Measurements from ENCODE around the gene PPARD. TPM values are rescaled to one million over a fixed set of nuclear protein-coding genes. Genes with fewer than 3 reads are reported as not detected.
"Not testable (repeated sequence)": the region's sequence is repeated elsewhere in the genome, so short reads cannot be mapped to it uniquely, and the experiment has no call there.

The PPARD gene
- total RNA-seq, 2 experiments from 2014 or later = 16.5 to 19.2 TPM

DNA sequence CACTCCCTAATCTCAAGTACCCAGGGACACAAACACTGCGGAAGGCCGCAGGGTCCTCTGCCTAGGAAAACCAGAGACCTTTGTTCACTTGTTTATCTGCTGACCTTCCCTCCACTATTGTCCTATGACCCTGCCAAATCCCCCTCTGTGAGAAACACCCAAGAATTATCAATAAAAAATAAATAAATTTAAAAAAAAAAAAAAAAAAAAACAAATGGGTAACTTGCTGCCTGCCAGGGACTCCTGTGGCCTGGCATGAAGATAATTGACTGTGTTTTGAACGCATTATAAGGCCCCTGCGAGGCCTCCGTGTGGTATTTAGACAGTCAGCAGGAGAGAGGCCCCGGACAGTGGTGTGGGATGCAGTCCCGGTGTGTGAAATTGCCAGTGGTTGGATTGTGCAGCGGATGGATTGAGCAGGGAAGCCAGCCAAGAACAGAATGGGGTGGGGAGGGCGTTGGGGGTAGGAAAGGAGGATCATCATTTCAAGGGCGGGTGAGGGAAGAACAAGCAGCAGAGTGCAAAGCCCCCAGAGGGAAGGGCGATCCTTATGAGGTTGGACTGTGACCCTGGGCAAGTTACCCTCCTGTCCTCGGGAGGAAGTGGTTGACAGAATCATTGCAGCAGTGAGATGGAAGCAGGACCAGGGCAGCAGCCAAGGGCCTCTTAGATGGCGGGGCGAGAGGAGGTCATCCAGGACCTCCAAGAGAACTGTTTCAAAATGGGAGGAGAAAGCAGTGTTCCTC is 43.3 kb downstream of the PPARD start:
- H3K4me1 Mint-ChIP-seq = peaks cover 15% of the 10 kb centered on the region
- H3K36me3 Mint-ChIP-seq (ENCODE audit: low read depth) = peaks cover 16% of the 10 kb centered on the region
- no peaks in the 10 kb centered on the region for H3K27me3 Mint-ChIP-seq
- ChIA-PET POLR2A (no interaction called here), CTCF (no interaction called here)
- H3K9me3 Mint-ChIP-seq (ENCODE audit: low read depth) = no peaks in the 10 kb centered on the region
- ATAC-seq (no peak), DNase-seq (no peak)
- no peak overlapping the region for H3K27ac Mint-ChIP-seq
- H3K4me3 Mint-ChIP-seq = no peak overlapping the region
- intact Hi-C loops (cut with DNase I, micrococcal nuclease) = no loop called here

DNA sequence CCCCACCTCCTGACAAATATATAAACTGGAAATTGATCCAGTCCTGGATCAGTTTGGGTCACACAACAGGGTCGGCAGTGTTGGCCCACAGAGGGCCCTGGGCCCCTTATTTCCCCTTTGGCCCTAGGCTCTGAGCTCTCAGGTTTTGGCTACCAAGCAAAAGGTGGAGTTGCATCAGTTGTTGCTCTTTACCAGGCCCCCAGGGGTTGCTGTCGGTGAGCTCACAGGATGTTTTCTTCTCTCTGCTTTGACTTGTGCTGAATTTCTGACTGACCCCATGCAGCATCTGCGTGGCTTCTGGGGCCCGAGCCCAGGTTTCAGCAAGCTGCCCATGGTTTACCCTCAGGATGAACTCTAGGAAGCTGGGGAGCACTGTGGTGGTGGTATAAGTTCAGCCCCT is 44.6 kb downstream of the PPARD start:
- Mint-ChIP-seq H3K9me3 (ENCODE audit: low read depth) (no peaks in the 10 kb centered on the region), H3K27ac (no peak overlapping the region), H3K4me1 (peaks cover 20% of the 10 kb centered on the region), H3K36me3 (ENCODE audit: low read depth) (peaks cover 7% of the 10 kb centered on the region), H3K27me3 (no peaks in the 10 kb centered on the region), H3K4me3 (no peak overlapping the region)
- DNase-seq = no peak
- intact Hi-C loops (cut with DNase I, micrococcal nuclease) = no loop called here
- ATAC-seq = no peak
- CTCF ChIA-PET = interaction anchor here (0.6 to 1.1 kb wide), 2 partner anchors 19 to 452 kb away, joined by 3 read pairs; no protein-coding TSS in a partner anchor
- POLR2A ChIA-PET = no interaction called here

DNA sequence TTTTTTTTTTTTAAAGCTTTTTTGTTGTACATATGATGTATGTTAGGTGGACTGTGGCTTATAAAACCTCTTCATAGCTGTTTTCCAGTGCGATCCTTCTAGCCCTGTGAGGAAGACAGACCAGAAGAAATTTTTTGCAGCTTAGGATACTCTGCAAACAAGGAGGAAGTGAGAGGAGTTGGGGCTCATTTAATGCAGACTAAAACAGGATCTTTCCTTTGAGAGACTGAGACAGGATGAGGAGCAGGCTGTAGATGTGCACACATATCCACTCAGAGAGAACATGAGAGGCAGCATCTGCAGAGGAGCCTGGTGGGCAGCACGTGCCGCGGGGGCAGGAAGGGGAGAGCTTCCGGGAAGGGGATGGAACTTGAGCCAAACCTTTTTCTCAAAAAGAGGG is 45.7 kb downstream of the PPARD start:
- Mint-ChIP-seq H3K36me3 (ENCODE audit: low read depth) (peaks cover 4% of the 10 kb centered on the region), H3K4me3 (no peak overlapping the region), H3K4me1 (peaks cover 28% of the 10 kb centered on the region), H3K27ac (no peak overlapping the region), H3K27me3 (no peaks in the 10 kb centered on the region), H3K9me3 (ENCODE audit: low read depth) (no peaks in the 10 kb centered on the region)
- intact Hi-C loops (cut with DNase I, micrococcal nuclease) = no loop called here
- ATAC-seq = no peak
- ChIA-PET POLR2A (no interaction called here), CTCF (interaction anchor here (0.9 kb wide), 1 partner anchor 135 kb away, joined by 3 read pairs; no protein-coding TSS in a partner anchor)
- no peak for DNase-seq

DNA sequence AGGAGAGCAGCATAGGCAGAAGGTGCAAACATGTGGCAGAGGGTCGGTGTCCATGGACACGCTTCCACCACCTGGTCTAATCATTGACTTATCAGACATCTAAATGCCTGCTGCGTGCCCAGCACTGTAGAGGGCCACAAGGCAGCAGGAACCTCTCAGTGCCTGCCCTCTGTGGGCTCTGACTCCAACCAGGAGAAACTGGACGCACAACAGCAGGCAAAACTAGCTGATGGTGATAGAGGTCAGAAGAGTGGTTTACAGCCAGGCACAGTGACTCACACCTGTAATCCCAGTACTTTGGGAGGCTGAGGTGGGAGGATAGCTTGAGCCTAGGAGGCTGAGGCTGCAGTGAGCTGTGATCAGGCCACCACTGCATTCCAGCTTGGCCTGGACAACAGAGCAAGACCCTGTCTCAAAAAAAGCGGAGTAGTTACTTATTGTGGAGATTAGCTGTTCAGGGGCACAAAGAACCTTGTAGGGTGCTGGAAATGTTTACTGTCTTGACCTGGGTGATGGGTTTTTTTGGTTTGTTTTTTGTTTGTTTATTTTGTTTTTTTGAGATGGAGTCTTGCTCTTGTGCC is 46.5 kb downstream of the PPARD start:
- DNase-seq = no peak
- Mint-ChIP-seq H3K4me3 (no peak overlapping the region), H3K27ac (no peak overlapping the region), H3K27me3 (no peaks in the 10 kb centered on the region), H3K4me1 (peaks cover 37% of the 10 kb centered on the region), H3K9me3 (ENCODE audit: low read depth) (no peaks in the 10 kb centered on the region), H3K36me3 (ENCODE audit: low read depth) (peaks cover 3% of the 10 kb centered on the region)
- POLR2A ChIA-PET = no interaction called here
- CTCF ChIA-PET = interaction anchor here (0.9 to 1.6 kb wide), 2 partner anchors 19 to 134 kb away, joined by 3 to 4 read pairs; no protein-coding TSS in a partner anchor
- intact Hi-C loops (cut with DNase I, micrococcal nuclease) = no loop called here
- ATAC-seq = no peak

DNA sequence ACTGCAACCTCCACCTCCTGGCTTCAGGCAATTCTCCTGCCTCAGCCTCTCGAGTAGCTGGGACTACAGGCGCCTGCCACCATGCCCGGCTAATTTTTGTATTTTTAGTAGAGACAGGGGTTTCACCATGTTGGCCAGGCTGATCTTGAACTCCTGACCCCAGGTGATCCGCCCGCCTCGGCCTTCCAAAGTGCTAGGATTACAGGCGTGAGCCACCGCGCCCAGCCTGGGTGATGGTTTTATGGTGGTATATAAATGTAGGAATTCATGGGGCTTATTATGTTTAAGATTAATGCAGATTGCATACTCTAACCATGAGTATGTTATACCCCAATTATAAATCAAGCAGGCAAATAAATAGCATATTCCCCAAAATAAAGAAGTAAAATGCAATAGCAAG is 47.0 kb downstream of the PPARD start:
- peaks cover 42% of the 10 kb centered on the region for H3K4me1 Mint-ChIP-seq

DNA sequence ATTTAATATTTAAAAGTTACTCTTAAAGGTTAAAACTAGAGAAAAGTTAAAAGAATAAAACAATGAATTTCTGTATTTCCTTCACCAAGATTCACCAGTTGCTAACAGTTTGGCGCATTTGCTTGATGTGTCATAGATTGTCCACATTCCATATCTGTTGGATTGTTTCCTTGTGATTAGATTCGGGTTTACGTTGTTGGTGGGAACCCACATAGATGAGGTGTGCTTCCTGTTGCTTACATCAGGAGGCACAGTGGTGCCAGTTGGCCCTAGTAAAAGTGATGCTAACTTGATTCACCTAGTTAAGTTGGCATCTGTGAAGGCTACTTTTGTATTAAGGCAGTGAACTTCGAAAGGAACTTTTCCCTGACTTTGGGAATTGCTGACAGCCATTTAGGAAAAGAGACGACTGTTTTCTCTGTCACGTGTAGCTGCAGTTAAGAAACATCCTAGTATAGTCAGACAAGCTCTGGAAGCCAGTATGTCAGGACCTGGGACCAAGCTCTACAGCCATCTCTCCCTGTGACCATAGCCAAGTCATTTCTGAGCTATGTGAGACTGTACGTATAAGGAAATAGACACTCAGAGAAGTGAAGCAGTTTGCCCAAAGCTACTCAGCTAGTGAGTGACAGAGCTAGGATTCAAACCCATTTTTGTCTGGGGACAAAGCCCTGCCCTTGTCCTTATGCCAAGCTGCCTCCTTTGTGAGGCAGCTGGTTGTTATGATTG is 49.0 kb downstream of the PPARD start:
- Mint-ChIP-seq H3K9me3 (ENCODE audit: low read depth) (no peaks in the 10 kb centered on the region), H3K4me3 (no peak overlapping the region), H3K27ac (no peak overlapping the region), H3K4me1 (peaks cover 52% of the 10 kb centered on the region), H3K36me3 (ENCODE audit: low read depth) (no peaks in the 10 kb centered on the region), H3K27me3 (no peaks in the 10 kb centered on the region)
- ATAC-seq (peak; percentile 37), DNase-seq (no peak)
- intact Hi-C loops (cut with DNase I, micrococcal nuclease) = no loop called here
- CTCF ChIA-PET = interaction anchor here (0.8 to 1.1 kb wide), 2 partner anchors 15 to 64 kb away, joined by 3 read pairs; no protein-coding TSS in a partner anchor
- POLR2A ChIA-PET = no interaction called here

More for the DNA sequence above, 47.0 kb downstream of the PPARD start:
- POLR2A ChIA-PET; H3K9me3 Mint-ChIP-seq (ENCODE audit: low read depth); H3K27ac Mint-ChIP-seq; ATAC-seq; H3K27me3 Mint-ChIP-seq; DNase-seq; intact Hi-C loops (cut with DNase I, micrococcal nuclease); H3K4me3 Mint-ChIP-seq; H3K36me3 Mint-ChIP-seq (ENCODE audit: low read depth): not testable (repeated sequence)
- CTCF ChIA-PET = interaction anchor here (0.7 to 1.6 kb wide), 2 partner anchors 19 to 91 kb away, joined by 4 read pairs; no protein-coding TSS in a partner anchor

DNA sequence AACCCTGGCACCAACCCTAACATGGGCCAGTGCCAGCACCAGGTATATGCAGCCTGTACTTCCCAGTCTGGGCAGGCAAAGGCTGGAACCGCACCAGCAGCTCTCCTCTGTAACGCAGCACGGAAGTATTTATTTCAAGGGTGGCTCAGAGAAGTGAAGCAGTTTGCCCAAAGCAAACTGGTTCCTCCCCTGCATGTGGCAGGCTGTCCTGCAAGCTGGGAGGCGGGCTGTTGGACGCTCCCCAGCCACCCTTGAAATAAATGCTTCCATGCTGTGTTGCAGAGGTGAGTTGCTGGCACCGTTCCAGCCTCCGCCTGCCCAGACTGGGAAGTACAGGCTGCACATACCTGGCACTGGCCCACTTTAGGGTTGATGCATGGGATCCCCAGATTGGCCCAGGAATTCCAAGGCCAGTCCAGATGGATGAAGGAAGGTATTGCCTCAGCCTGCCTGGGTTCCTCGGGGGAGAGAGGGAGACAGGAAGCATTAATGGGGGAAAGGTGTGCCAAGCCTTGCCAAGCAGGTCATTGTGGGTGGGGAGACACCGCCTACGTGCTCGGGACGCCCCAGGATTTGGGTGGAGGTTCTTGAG is 49.8 kb downstream of the PPARD start:
- H3K27me3 Mint-ChIP-seq = no peaks in the 10 kb centered on the region
- intact Hi-C loops (cut with DNase I, micrococcal nuclease) = no loop called here
- H3K27ac Mint-ChIP-seq = no peak overlapping the region
- peaks cover 56% of the 10 kb centered on the region for H3K4me1 Mint-ChIP-seq
- no peak overlapping the region for H3K4me3 Mint-ChIP-seq
- DNase-seq (no peak), ATAC-seq (no peak)
- ChIA-PET CTCF (interaction anchor here (0.6 to 0.8 kb wide), 2 partner anchors 63 to 64 kb away, joined by 3 read pairs; no protein-coding TSS in a partner anchor), POLR2A (no interaction called here)
- no peaks in the 10 kb centered on the region for H3K9me3 Mint-ChIP-seq (ENCODE audit: low read depth)
- H3K36me3 Mint-ChIP-seq (ENCODE audit: low read depth) = no peaks in the 10 kb centered on the region

DNA sequence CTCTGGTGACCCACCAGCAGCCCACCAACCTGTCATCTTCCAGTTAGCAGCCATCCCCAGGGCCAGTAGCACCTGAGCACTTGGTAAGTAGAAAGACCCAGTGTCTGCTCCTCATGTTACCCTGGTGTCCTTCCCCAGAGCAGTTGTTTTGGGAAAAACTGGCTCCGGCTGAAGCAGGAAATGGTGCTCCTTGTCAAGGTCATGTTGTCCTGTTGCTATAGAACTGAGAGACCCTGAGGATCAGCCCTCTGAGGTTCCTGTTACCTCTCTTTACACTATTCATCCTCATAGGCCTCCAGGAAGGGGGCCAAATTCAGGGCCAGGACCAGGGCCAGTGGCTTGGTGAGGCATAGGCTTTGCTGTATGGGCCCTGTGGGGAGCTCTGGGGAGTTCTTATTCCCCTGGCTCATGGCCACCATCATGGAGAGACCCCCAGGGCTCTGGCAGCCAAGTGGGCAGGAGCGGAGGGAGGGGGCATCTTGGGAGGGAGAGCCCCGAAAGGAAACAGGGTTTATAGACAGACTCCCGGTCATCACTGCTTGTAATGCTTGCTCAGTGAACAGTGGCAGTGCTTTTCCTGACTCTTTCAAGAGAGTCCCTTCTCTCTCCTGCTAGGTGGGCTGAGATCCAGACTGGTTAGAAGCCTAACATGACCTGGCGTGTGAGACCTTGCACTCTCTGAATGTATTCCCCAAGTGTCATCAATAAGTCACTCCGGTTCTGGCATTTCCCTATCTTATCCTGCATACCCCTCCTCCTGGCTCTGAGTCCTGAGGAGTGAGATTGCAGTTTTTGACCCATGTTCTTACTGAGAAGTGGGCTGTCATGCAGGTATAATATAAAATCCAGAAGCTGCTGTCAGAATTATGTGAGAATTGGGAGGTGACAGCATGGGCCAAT is 50.7 kb downstream of the PPARD start:
- H3K9me3 Mint-ChIP-seq (ENCODE audit: low read depth) = no peaks in the 10 kb centered on the region
- H3K27me3 Mint-ChIP-seq = no peaks in the 10 kb centered on the region
- no peak overlapping the region for H3K4me3 Mint-ChIP-seq
- H3K36me3 Mint-ChIP-seq (ENCODE audit: low read depth) = no peaks in the 10 kb centered on the region
- POLR2A ChIA-PET = no interaction called here
- no peak for ATAC-seq
- CTCF ChIA-PET = interaction anchor here (0.6 to 1.3 kb wide), 7 partner anchors 49 to 99 kb away, joined by 3 to 5 read pairs (median 3); partner anchors contain the start of gene PPARD
- no peak for DNase-seq
- peaks cover 55% of the 10 kb centered on the region for H3K4me1 Mint-ChIP-seq
- peak overlapping the region; percentile 84 for H3K27ac Mint-ChIP-seq
- intact Hi-C loops (cut with DNase I, micrococcal nuclease) = no loop called here

DNA sequence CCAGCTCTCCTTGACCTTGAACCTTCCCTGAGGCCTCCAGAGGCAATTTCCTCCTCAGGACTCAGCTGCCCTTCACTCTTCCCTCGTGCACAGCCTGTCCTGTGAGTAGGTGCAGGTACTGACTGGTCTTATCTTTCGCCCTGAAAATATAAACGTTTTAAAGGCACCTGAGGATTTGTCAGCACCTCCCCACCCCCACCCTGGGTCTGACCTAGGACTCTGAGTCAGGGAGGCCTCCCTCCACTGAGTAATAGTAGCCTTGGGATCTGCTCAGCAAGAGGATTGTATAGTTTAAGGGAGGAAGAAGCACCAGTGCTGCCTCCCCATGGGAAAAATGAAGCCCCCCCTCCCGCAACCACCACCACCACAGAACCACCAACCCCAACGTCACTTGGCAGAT is 54.6 kb downstream of the PPARD start:
- intact Hi-C loops (cut with DNase I, micrococcal nuclease) = no loop called here
- H3K36me3 Mint-ChIP-seq (ENCODE audit: low read depth) = peaks cover 2% of the 10 kb centered on the region

DNA sequence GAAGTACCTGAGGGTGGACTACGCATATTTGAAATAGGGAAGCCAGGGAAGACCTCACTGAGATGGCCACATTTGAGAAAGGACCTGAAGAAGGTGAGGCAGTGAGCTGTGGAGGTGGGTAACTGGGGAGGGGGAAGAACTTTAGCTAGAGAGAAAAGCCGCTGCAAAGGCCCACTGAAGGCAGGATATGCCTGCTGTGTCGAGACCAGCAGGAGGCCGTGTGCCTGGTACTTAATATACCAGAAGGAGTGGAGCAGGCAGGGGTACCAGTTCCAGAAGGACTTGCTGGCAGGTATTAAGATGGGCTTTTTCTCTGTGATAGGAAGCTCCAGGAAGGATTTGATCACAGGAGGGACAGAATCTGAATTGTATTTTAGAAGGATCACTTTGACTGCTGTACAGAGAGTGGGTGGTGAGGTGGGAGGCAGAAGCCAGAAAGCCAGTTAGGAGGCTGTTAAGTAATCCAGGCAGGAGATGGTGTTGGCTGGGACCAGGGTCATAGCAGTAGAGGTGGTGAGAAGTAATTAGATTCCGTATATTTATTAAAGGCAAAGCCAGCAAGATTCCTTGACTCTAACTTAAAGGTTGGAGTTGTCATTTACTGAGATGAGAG is 55.6 kb downstream of the PPARD start:
- Mint-ChIP-seq H3K36me3 (ENCODE audit: low read depth) (peaks cover 2% of the 10 kb centered on the region), H3K9me3 (ENCODE audit: low read depth) (no peaks in the 10 kb centered on the region), H3K27me3 (no peaks in the 10 kb centered on the region), H3K4me3 (no peak overlapping the region), H3K27ac (no peak overlapping the region), H3K4me1 (peaks cover 39% of the 10 kb centered on the region)
- ATAC-seq (no peak), DNase-seq (no peak)
- intact Hi-C loops (cut with DNase I, micrococcal nuclease) = no loop called here
- POLR2A ChIA-PET = no interaction called here
- CTCF ChIA-PET = interaction anchor here (0.7 to 0.8 kb wide), 2 partner anchors 20 to 45 kb away, joined by 3 read pairs; no protein-coding TSS in a partner anchor

More for the DNA sequence above, 54.6 kb downstream of the PPARD start:
- Mint-ChIP-seq H3K4me3 (no peak overlapping the region), H3K27me3 (no peaks in the 10 kb centered on the region), H3K27ac (no peak overlapping the region), H3K4me1 (peaks cover 43% of the 10 kb centered on the region), H3K9me3 (ENCODE audit: low read depth) (no peaks in the 10 kb centered on the region)
- ATAC-seq = no peak
- no peak for DNase-seq
- ChIA-PET POLR2A (no interaction called here), CTCF (no interaction called here)

Measured in activated CD4-positive, alpha-beta T cell treated with anti-CD3 and anti-CD28 coated beads for 36 hours (primary cell).